ENCODE measurements around the gene PDCL2.
"Not testable (repeated sequence)": the region's sequence is repeated elsewhere in the genome, so short reads cannot be mapped to it uniquely, and the experiment has no call there.

Gene PDCL2

GRCh38 chr4:55554453-55555030 is 37.5 kb downstream of the PDCL2 start:
- no peaks in the 10 kb centered on the region for H3K36me3 ChIP-seq (ENCODE audit: control insufficient read depth, insufficient read depth, low read length)
- no peaks in the 10 kb centered on the region for H3K27me3 ChIP-seq (ENCODE audit: control insufficient read depth, insufficient read depth, low read length)
- no peak for DNase-seq (ENCODE audit: low read depth, low spot score)
- H3K4me3 ChIP-seq (ENCODE audit: low read length): no peak overlapping the region
- H3K4me1 ChIP-seq (ENCODE audit: control insufficient read depth, insufficient read depth, low read length): peaks cover 2% of the 10 kb centered on the region; the same call in 1 of the 2 replicates
- no peak overlapping the region for H3K27ac ChIP-seq (ENCODE audit: low read length)
- no peaks in the 10 kb centered on the region for H3K9me3 ChIP-seq (ENCODE audit: control insufficient read depth, insufficient read depth, low read length)
- WGBS (ENCODE audit: insufficient coverage, insufficient read length): no CpG with 5 or more reads among the region's 2 CpGs

- Histone ChIP-seq H3K27me3 (ENCODE audit: control insufficient read depth, insufficient read depth, low read length) (no peaks in the 10 kb centered on the region), H3K4me3 (ENCODE audit: low read length) (no peak overlapping the region), H3K9me3 (ENCODE audit: control insufficient read depth, insufficient read depth, low read length) (no peaks in the 10 kb centered on the region), H3K4me1 (ENCODE audit: control insufficient read depth, insufficient read depth, low read length) (peaks cover 2% of the 10 kb centered on the region; the same call in 1 of the 2 replicates), H3K36me3 (ENCODE audit: control insufficient read depth, insufficient read depth, low read length) (no peaks in the 10 kb centered on the region), H3K27ac (ENCODE audit: low read length) (no peak overlapping the region)
- no peak for DNase-seq (ENCODE audit: low read depth, low spot score)
- no CpG with 5 or more reads among the region's 10 CpGs for WGBS (ENCODE audit: insufficient coverage, insufficient read length)
These were observed 38.4 kb downstream of the PDCL2 start for GRCh38 chr4:55553441-55554201.

- H3K27ac ChIP-seq (ENCODE audit: low read length); H3K4me3 ChIP-seq (ENCODE audit: low read length); H3K36me3 ChIP-seq (ENCODE audit: control insufficient read depth, insufficient read depth, low read length); H3K9me3 ChIP-seq (ENCODE audit: control insufficient read depth, insufficient read depth, low read length); DNase-seq (ENCODE audit: low read depth, low spot score); H3K4me1 ChIP-seq (ENCODE audit: control insufficient read depth, insufficient read depth, low read length); H3K27me3 ChIP-seq (ENCODE audit: control insufficient read depth, insufficient read depth, low read length): not testable (repeated sequence)
- WGBS (ENCODE audit: insufficient coverage, insufficient read length): no CpG with 5 or more reads among the region's 6 CpGs
These were observed 40.1 kb downstream of the PDCL2 start for GRCh38 chr4:55551964-55552363.

GRCh38 chr4:55549888-55550287 is 42.2 kb downstream of the PDCL2 start:
- Histone ChIP-seq H3K4me1 (ENCODE audit: control insufficient read depth, insufficient read depth, low read length) (peaks cover 4% of the 10 kb centered on the region; the same call in 1 of the 2 replicates), H3K4me3 (ENCODE audit: low read length) (no peak overlapping the region), H3K27me3 (ENCODE audit: control insufficient read depth, insufficient read depth, low read length) (no peaks in the 10 kb centered on the region), H3K27ac (ENCODE audit: low read length) (no peak overlapping the region), H3K9me3 (ENCODE audit: control insufficient read depth, insufficient read depth, low read length) (no peaks in the 10 kb centered on the region), H3K36me3 (ENCODE audit: control insufficient read depth, insufficient read depth, low read length) (no peaks in the 10 kb centered on the region)
- DNase-seq (ENCODE audit: low read depth, low spot score): no peak
- no CpG with 5 or more reads among the region's 2 CpGs for WGBS (ENCODE audit: insufficient coverage, insufficient read length)

GRCh38 chr4:55547918-55548317 is 44.1 kb downstream of the PDCL2 start:
- no peak for DNase-seq (ENCODE audit: low read depth, low spot score)
- H3K36me3 ChIP-seq (ENCODE audit: control insufficient read depth, insufficient read depth, low read length): no peaks in the 10 kb centered on the region
- H3K9me3 ChIP-seq (ENCODE audit: control insufficient read depth, insufficient read depth, low read length): no peaks in the 10 kb centered on the region
- H3K4me1 ChIP-seq (ENCODE audit: control insufficient read depth, insufficient read depth, low read length): peaks cover 2% of the 10 kb centered on the region; the same call in 1 of the 2 replicates
- no peak overlapping the region for H3K27ac ChIP-seq (ENCODE audit: low read length)
- WGBS (ENCODE audit: insufficient coverage, insufficient read length): no CpG with 5 or more reads among the region's 4 CpGs
- no peaks in the 10 kb centered on the region for H3K27me3 ChIP-seq (ENCODE audit: control insufficient read depth, insufficient read depth, low read length)
- H3K4me3 ChIP-seq (ENCODE audit: low read length): no peak overlapping the region

GRCh38 chr4:55547466-55547770 is 44.6 kb downstream of the PDCL2 start:
- peaks cover 2% of the 10 kb centered on the region; the same call in 1 of the 2 replicates for H3K4me1 ChIP-seq (ENCODE audit: control insufficient read depth, insufficient read depth, low read length)
- H3K4me3 ChIP-seq (ENCODE audit: low read length): peak overlapping the region; percentile 86; the same call in 1 of the 2 replicates
- no CpG with 5 or more reads among the region's 10 CpGs for WGBS (ENCODE audit: insufficient coverage, insufficient read length)
- no peaks in the 10 kb centered on the region for H3K9me3 ChIP-seq (ENCODE audit: control insufficient read depth, insufficient read depth, low read length)
- no peak overlapping the region for H3K27ac ChIP-seq (ENCODE audit: low read length)
- DNase-seq (ENCODE audit: low read depth, low spot score): no peak
- no peaks in the 10 kb centered on the region for H3K27me3 ChIP-seq (ENCODE audit: control insufficient read depth, insufficient read depth, low read length)
- no peaks in the 10 kb centered on the region for H3K36me3 ChIP-seq (ENCODE audit: control insufficient read depth, insufficient read depth, low read length)

GRCh38 chr4:55546756-55547465 is 45.1 kb downstream of the PDCL2 start, which contains the start of gene CLOCK:
TSS of gene CLOCK (minus strand) at chr4:55546909. CDS start at chr4:55482785, 64,124 bp downstream.
- peak within 1 kb of the TSS; percentile 86 for H3K4me3 ChIP-seq (ENCODE audit: low read length)
- peaks cover 2% of the 10 kb centered on the region; the same call in 1 of the 2 replicates for H3K4me1 ChIP-seq (ENCODE audit: control insufficient read depth, insufficient read depth, low read length)
- no peak within 1 kb of the TSS for H3K27ac ChIP-seq (ENCODE audit: low read length)
- no peaks in the 10 kb centered on the region for H3K9me3 ChIP-seq (ENCODE audit: control insufficient read depth, insufficient read depth, low read length)
- no peaks in the 10 kb centered on the region for H3K36me3 ChIP-seq (ENCODE audit: control insufficient read depth, insufficient read depth, low read length)
- H3K27me3 ChIP-seq (ENCODE audit: control insufficient read depth, insufficient read depth, low read length): no peaks in the 10 kb centered on the region
- no peak for DNase-seq (ENCODE audit: low read depth, low spot score)
- WGBS (ENCODE audit: insufficient coverage, insufficient read length): no CpG with 5 or more reads among the region's 71 CpGs

GRCh38 chr4:55546506-55546755 is 45.6 kb downstream of the PDCL2 start:
- Histone ChIP-seq H3K4me3 (ENCODE audit: low read length) (peak overlapping the region; percentile 86; the same call in 1 of the 2 replicates), H3K36me3 (ENCODE audit: control insufficient read depth, insufficient read depth, low read length) (no peaks in the 10 kb centered on the region), H3K4me1 (ENCODE audit: control insufficient read depth, insufficient read depth, low read length) (peaks cover 2% of the 10 kb centered on the region; the same call in 1 of the 2 replicates), H3K9me3 (ENCODE audit: control insufficient read depth, insufficient read depth, low read length) (no peaks in the 10 kb centered on the region), H3K27me3 (ENCODE audit: control insufficient read depth, insufficient read depth, low read length) (no peaks in the 10 kb centered on the region), H3K27ac (ENCODE audit: low read length) (no peak overlapping the region)
- DNase-seq (ENCODE audit: low read depth, low spot score): no peak
- WGBS (ENCODE audit: insufficient coverage, insufficient read length): no CpG with 5 or more reads among the region's 16 CpGs

- Histone ChIP-seq H3K27ac (ENCODE audit: low read length) (no peak overlapping the region), H3K36me3 (ENCODE audit: control insufficient read depth, insufficient read depth, low read length) (no peaks in the 10 kb centered on the region), H3K4me3 (ENCODE audit: low read length) (peak overlapping the region; percentile 86), H3K9me3 (ENCODE audit: control insufficient read depth, insufficient read depth, low read length) (no peaks in the 10 kb centered on the region), H3K27me3 (ENCODE audit: control insufficient read depth, insufficient read depth, low read length) (no peaks in the 10 kb centered on the region), H3K4me1 (ENCODE audit: control insufficient read depth, insufficient read depth, low read length) (peaks cover 2% of the 10 kb centered on the region; the same call in 1 of the 2 replicates)
- no peak for DNase-seq (ENCODE audit: low read depth, low spot score)
- no CpG with 5 or more reads among the region's 87 CpGs for WGBS (ENCODE audit: insufficient coverage, insufficient read length)
These were observed 46.2 kb downstream of the PDCL2 start for GRCh38 chr4:55545641-55546505.

- no peak for DNase-seq (ENCODE audit: low read depth, low spot score)
- Histone ChIP-seq H3K9me3 (ENCODE audit: control insufficient read depth, insufficient read depth, low read length) (no peaks in the 10 kb centered on the region), H3K4me3 (ENCODE audit: low read length) (peak overlapping the region; percentile 86; the same call in 1 of the 2 replicates), H3K4me1 (ENCODE audit: control insufficient read depth, insufficient read depth, low read length) (peaks cover 2% of the 10 kb centered on the region; the same call in 1 of the 2 replicates), H3K27ac (ENCODE audit: low read length) (no peak overlapping the region), H3K36me3 (ENCODE audit: control insufficient read depth, insufficient read depth, low read length) (no peaks in the 10 kb centered on the region), H3K27me3 (ENCODE audit: control insufficient read depth, insufficient read depth, low read length) (no peaks in the 10 kb centered on the region)
- no CpG with 5 or more reads among the region's 6 CpGs for WGBS (ENCODE audit: insufficient coverage, insufficient read length)
These were observed 46.9 kb downstream of the PDCL2 start for GRCh38 chr4:55545151-55545550.
